Caco-2 (cell line): Measurements from ENCODE around the gene WNT16. TPM values are rescaled to one million over a fixed set of nuclear protein-coding genes. Genes with fewer than 3 reads are reported as not detected.

Experiments used
- BruUV-seq: library from RNA; stranded (reverse); fragments of 400-500 nt; replicated peaks from 2 replicates; lab custom pipeline; 2021; lab: Mats Ljungman, UMichigan
- CTCF ChIA-PET: fragments of 300-600 bp; sonication (Branson Sonifier 250); formaldehyde crosslinking; loops from one replicate; lab custom pipeline; 2022; ENCODE audit warnings: antibody characterized with exemption; lab: Charles Lee
- POLR2A ChIA-PET: fragments of 300-600 bp; sonication (Branson Sonifier 250); formaldehyde crosslinking; loops from one replicate; lab custom pipeline; 2022; ENCODE audit warnings: antibody characterized with exemption; lab: Charles Lee
- DNase-seq, 2 experiments: peaks; one replicate each; pipeline versions ENCODE4 v3.0.0 to v3.0.0-alpha.2; 2020 to 2022
- H3K27me3 ChIP-seq: replicated peaks from 2 replicates; pipeline ENCODE4 v1.6.0; 2011; ENCODE audit warnings: low read length; ENCODE audit not compliant: control insufficient read depth, insufficient read depth
- H3K36me3 ChIP-seq: 2 replicates; pipeline ENCODE4 v1.5.1; 2011; ENCODE audit warnings: low read length; ENCODE audit not compliant: control insufficient read depth, insufficient read depth
- H3K4me1 ChIP-seq: fragments of 250-450 bp; sonication (Bioruptor Pico); 2 replicates; pipeline ENCODE4 v1.5.1; 2020; ENCODE audit warnings: mild to moderate bottlenecking
- H3K4me3 ChIP-seq: 2 replicates; pipeline ENCODE4 v1.5.1; 2011; ENCODE audit warnings: low read depth, mild to moderate bottlenecking, control low read depth, low read length
- H3K9me3 ChIP-seq: fragments of 250-450 bp; sonication (Bioruptor Pico); 2 replicates; pipeline ENCODE4 v1.5.1; 2020; ENCODE audit warnings: mild to moderate bottlenecking, moderate library complexity
- H3K27ac Mint-ChIP-seq: one replicate; pipeline ENCODE4 v1.8.0; 2022; ENCODE audit warnings: mixed read lengths; ENCODE audit not compliant: unreplicated experiment
- H3K27me3 Mint-ChIP-seq: one replicate; pipeline ENCODE4 v1.8.0; 2022; ENCODE audit warnings: mixed read lengths; ENCODE audit not compliant: insufficient read depth, unreplicated experiment
- H3K36me3 Mint-ChIP-seq: one replicate; pipeline ENCODE4 v1.8.0; 2022; ENCODE audit warnings: mild to moderate bottlenecking, mixed read lengths; ENCODE audit not compliant: insufficient read depth, unreplicated experiment
- H3K4me1 Mint-ChIP-seq: one replicate; pipeline ENCODE4 v1.8.0; 2022; ENCODE audit warnings: low read depth, mixed read lengths; ENCODE audit not compliant: unreplicated experiment
- H3K4me3 Mint-ChIP-seq: one replicate; pipeline ENCODE4 v1.8.0; 2022; ENCODE audit warnings: mild to moderate bottlenecking, moderate library complexity, mixed read lengths; ENCODE audit not compliant: unreplicated experiment
- H3K9me3 Mint-ChIP-seq: one replicate; pipeline ENCODE4 v1.8.0; 2022; ENCODE audit warnings: mixed read lengths; ENCODE audit not compliant: unreplicated experiment
- intact Hi-C: fragments of 100-400 bp; cut with micrococcal nuclease; formaldehyde crosslinking; loops from one replicate; pipeline ENCODE4 v1.10.0; 2022; ENCODE audit not compliant: unreplicated experiment
- total RNA-seq: library from RNA; stranded (reverse); gene quantifications from 2 replicates; pipeline ENCODE4 v1.2.3, GENCODE V29; 2022
- TF ChIP-seq, protein P1 (sequence below), 2 experiments: fragments of 200-600 bp in 1 of 2; IDR thresholded peaks; 1 replicate in 1 of 2; 2 replicates in 1 of 2; pipeline versions ENCODE4 v1.5.1 to v1.8.0; 2011 to 2022; ENCODE audit warnings: antibody characterized with exemption in 1 of 2, control low read depth in 1 of 2, inconsistent platforms in 1 of 2, low read depth in 1 of 2, low read length in 1 of 2, mild to moderate bottlenecking in 1 of 2, moderate library complexity in 1 of 2; ENCODE audit not compliant: insufficient read depth in 1 of 2, severe bottlenecking in 1 of 2, unreplicated experiment in 1 of 2

WNT16 gene
- total RNA-seq, 1 experiment from 2014 or later, result not detected

DNA sequence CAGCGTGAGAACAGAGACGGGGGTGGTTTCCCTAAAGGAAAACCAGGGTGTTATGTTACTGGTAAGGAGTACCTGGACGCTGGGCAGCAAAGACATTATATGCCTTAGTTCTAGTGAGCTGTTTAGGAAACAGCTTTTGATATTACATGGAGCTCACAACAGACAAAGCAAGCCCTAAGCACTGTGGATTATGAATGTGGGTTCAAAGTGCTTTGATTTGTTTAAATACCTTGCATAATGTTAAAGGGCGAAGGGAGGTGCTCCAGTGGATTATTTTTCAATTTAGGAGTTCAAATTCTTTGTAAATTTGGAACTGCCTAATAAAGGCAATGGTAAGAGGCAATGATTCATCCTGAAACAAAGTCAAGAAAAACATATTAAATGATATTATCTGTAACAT is 13.8 kb downstream of the WNT16 start:
- Histone ChIP-seq H3K4me1 (no peaks in the 10 kb centered on the region), H3K9me3 (no peaks in the 10 kb centered on the region), H3K36me3 (no peaks in the 10 kb centered on the region), H3K4me3 (no peak overlapping the region), H3K27me3 (no peaks in the 10 kb centered on the region)
- CTCF ChIA-PET, result no interaction called here
- intact Hi-C loops, result no loop called here
- TF ChIP-seq, protein P1, sequence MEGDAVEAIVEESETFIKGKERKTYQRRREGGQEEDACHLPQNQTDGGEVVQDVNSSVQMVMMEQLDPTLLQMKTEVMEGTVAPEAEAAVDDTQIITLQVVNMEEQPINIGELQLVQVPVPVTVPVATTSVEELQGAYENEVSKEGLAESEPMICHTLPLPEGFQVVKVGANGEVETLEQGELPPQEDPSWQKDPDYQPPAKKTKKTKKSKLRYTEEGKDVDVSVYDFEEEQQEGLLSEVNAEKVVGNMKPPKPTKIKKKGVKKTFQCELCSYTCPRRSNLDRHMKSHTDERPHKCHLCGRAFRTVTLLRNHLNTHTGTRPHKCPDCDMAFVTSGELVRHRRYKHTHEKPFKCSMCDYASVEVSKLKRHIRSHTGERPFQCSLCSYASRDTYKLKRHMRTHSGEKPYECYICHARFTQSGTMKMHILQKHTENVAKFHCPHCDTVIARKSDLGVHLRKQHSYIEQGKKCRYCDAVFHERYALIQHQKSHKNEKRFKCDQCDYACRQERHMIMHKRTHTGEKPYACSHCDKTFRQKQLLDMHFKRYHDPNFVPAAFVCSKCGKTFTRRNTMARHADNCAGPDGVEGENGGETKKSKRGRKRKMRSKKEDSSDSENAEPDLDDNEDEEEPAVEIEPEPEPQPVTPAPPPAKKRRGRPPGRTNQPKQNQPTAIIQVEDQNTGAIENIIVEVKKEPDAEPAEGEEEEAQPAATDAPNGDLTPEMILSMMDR (IDR thresholded peaks at IDR 0.05; ENCODE audit: insufficient read depth in 1 of 2, low read depth in 1 of 2, low read length in 1 of 2, severe bottlenecking in 1 of 2, unreplicated experiment in 1 of 2), result no peak
- Mint-ChIP-seq H3K4me3 (no peak overlapping the region), H3K4me1 (no peaks in the 10 kb centered on the region), H3K27me3 (no peaks in the 10 kb centered on the region), H3K9me3 (no peaks in the 10 kb centered on the region), H3K36me3 (peaks cover 7% of the 10 kb centered on the region), H3K27ac (no peak overlapping the region)
- no peak for DNase-seq
- BruUV-seq, result no TSS peak
- POLR2A ChIA-PET, result no interaction called here

DNA sequence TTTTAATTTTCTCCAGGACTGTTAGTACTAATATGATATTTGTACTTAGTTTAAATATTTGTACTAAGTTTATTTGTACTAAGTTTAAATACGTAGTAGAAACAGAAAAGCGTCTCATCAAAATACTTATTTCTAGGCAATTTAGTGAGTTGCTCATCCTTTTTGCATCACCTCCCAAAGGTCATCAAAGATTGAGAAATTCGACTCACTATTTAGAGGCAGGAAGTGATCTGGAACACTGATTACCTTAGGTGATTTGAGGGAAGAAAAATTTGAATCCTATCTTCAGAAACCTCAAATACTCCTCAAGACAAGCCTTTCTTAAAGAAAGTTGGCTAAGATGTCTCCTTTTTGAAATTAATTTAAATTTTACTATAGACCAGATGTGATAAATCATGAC is 14.5 kb downstream of the WNT16 start:
- ChIA-PET CTCF (no interaction called here), POLR2A (no interaction called here)
- no peaks in the 10 kb centered on the region for H3K27me3 Mint-ChIP-seq
- H3K4me3 ChIP-seq, result no peak overlapping the region
- H3K9me3 ChIP-seq, result no peaks in the 10 kb centered on the region
- BruUV-seq, result no TSS peak
- DNase-seq, result no peak
- no peaks in the 10 kb centered on the region for H3K27me3 ChIP-seq
- H3K9me3 Mint-ChIP-seq, result no peaks in the 10 kb centered on the region
- H3K4me3 Mint-ChIP-seq, result no peak overlapping the region
- no peaks in the 10 kb centered on the region for H3K4me1 Mint-ChIP-seq
- TF ChIP-seq, protein P1 (IDR thresholded peaks at IDR 0.05; ENCODE audit: insufficient read depth in 1 of 2, low read depth in 1 of 2, low read length in 1 of 2, severe bottlenecking in 1 of 2, unreplicated experiment in 1 of 2), result no peak
- no peak overlapping the region for H3K27ac Mint-ChIP-seq
- peaks cover 7% of the 10 kb centered on the region for H3K36me3 Mint-ChIP-seq
- H3K4me1 ChIP-seq, result no peaks in the 10 kb centered on the region
- H3K36me3 ChIP-seq, result no peaks in the 10 kb centered on the region
- intact Hi-C loops, result no loop called here

- TF ChIP-seq, protein P1 (IDR thresholded peaks at IDR 0.05; ENCODE audit: insufficient read depth in 1 of 2, low read depth in 1 of 2, low read length in 1 of 2, severe bottlenecking in 1 of 2, unreplicated experiment in 1 of 2), result no peak
- ChIA-PET CTCF (no interaction called here), POLR2A (no interaction called here)
- Mint-ChIP-seq H3K9me3 (no peaks in the 10 kb centered on the region), H3K4me3 (no peak overlapping the region), H3K36me3 (peaks cover 7% of the 10 kb centered on the region), H3K27me3 (no peaks in the 10 kb centered on the region), H3K27ac (no peak overlapping the region), H3K4me1 (no peaks in the 10 kb centered on the region)
- DNase-seq, result no peak
- no TSS peak for BruUV-seq
- Histone ChIP-seq H3K27me3 (no peaks in the 10 kb centered on the region), H3K4me3 (no peak overlapping the region), H3K9me3 (no peaks in the 10 kb centered on the region), H3K4me1 (no peaks in the 10 kb centered on the region), H3K36me3 (no peaks in the 10 kb centered on the region)
- intact Hi-C loops, result no loop called here
These were observed 15.3 kb downstream of the WNT16 start for GRCh38 chr7:121344093-121344492.
